ENCODE results near the gene IFNA2. TPM values are rescaled to one million over a fixed set of nuclear protein-coding genes. Genes with fewer than 3 reads are reported as not detected.

IFNA2 gene
- total and polyA plus RNA-seq, 2 of the 4 experiments (the other 2 are of a cell fraction): not detected

DNA sequence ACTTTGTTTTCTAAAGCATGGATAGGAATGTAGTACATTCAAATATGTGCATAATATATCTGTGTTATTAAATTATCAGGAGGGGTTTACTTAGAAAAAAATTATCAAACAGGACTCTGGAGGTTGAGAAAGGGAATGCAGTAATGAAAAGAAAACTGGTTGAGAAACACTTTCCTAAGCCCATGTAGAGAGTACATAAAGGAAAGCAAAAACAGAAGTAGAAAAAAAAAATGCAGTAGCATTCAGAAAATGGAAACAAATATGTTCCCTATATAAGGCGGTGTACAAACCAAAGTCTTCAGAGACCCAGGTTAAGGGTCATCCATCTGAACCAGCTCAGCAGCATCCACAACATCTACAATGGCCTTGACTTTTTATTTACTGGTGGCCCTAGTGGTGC is 23.6 kb upstream of the IFNA2 start, which contains the start of gene IFNA8:
TSS of gene IFNA8 (plus strand) at position 301 of the 400 bp plus-strand sequence. CDS start at position 361, 60 bp downstream.
- Histone ChIP-seq H2AK5ac (ENCODE audit: low read depth, low read length) (no peak within 1 kb of the TSS), H3K4me1 (ENCODE audit: control insufficient read depth, insufficient read depth, low read length) (no peaks in the 10 kb centered on the region), H3K4ac (ENCODE audit: low read depth, low read length) (no peak within 1 kb of the TSS), H4K5ac (ENCODE audit: low read depth, low read length) (no peak within 1 kb of the TSS), H3K14ac (replicated peaks; ENCODE audit: low read depth, low read length) (no peak within 1 kb of the TSS), H4K8ac (ENCODE audit: low read depth in 2 of 2, low read length in 2 of 2) (no peak within 1 kb of the TSS), H3K27ac (ENCODE audit: insufficient read depth, low read length) (no peak within 1 kb of the TSS), H2BK15ac (ENCODE audit: low read depth, low read length) (no peak within 1 kb of the TSS), H4K20me1 (ENCODE audit: insufficient read depth, low read length) (no peaks in the 10 kb centered on the region), H2BK20ac (ENCODE audit: low read depth, low read length) (no peak within 1 kb of the TSS), H2AFZ (replicated peaks; ENCODE audit: low read length, poor library complexity) (no peak within 1 kb of the TSS), H3K9ac (ENCODE audit: low read depth, low read length) (no peak within 1 kb of the TSS), H3K56ac (ENCODE audit: extremely low read depth, insufficient read depth, low read length) (no peak within 1 kb of the TSS), H3K23ac (ENCODE audit: low read depth, low read length) (no peak within 1 kb of the TSS), H3K18ac (ENCODE audit: low read depth, low read length) (no peak within 1 kb of the TSS), H2BK120ac (ENCODE audit: low read depth, low read length) (no peak within 1 kb of the TSS), H3K79me1 (ENCODE audit: low read depth in 1 of 2, low read length in 2 of 2) (no peaks in the 10 kb centered on the region), H2BK5ac (ENCODE audit: low read depth, low read length, poor library complexity, severe bottlenecking) (no peak within 1 kb of the TSS), H3K4me2 (ENCODE audit: low read depth, low read length) (no peak within 1 kb of the TSS), H3K4me3 (ENCODE audit: insufficient read depth, low read depth, low read length) (no peak within 1 kb of the TSS), H4K91ac (ENCODE audit: insufficient read depth, low read depth, low read length) (no peak within 1 kb of the TSS), H3K36me3 (ENCODE audit: control insufficient read depth, insufficient read depth, low read length) (no peaks in the 10 kb centered on the region), H2AK9ac (replicated peaks; ENCODE audit: low read depth, low read length, poor library complexity) (no peak within 1 kb of the TSS), H3K9me3 (ENCODE audit: control insufficient read depth, insufficient read depth, low read length) (no peaks in the 10 kb centered on the region), H3K27me3 (ENCODE audit: control insufficient read depth, insufficient read depth, low read length) (peaks cover 26% of the 10 kb centered on the region), H3K9me1 (ENCODE audit: insufficient read depth, low read length) (no peaks in the 10 kb centered on the region)
- intact Hi-C loops (cut with micrococcal nuclease) (no loop called here), dilution Hi-C loops (cut with HindIII; ENCODE audit: low sequenced_read_pairs, unreplicated experiment) (no loop called here), in situ Hi-C loops (cut with MboI; ENCODE audit: low sequenced_read_pairs) (no loop called here)
- no CpG with 5 or more reads among the region's 1 CpG for WGBS, 2 experiments (ENCODE audit: extremely low coverage in 2 of 2, insufficient read length in 1 of 2)
- ATAC-seq (ENCODE audit: low read depth): no peak
- no TSS peak for BruUV-seq (replicated peaks)
- TF ChIP-seq CHD1 (IDR thresholded peaks at IDR 0.05; ENCODE audit: low read depth, low read length) (no peak), RCOR1 (IDR thresholded peaks at IDR 0.05; ENCODE audit: insufficient replicate concordance, low read length) (no peak), RFX5 (IDR thresholded peaks at IDR 0.05; ENCODE audit: low read depth, low read length) (no peak), MXI1 (IDR thresholded peaks at IDR 0.05; ENCODE audit: borderline replicate concordance, low read depth, low read length) (no peak), MAFK (IDR thresholded peaks at IDR 0.05; ENCODE audit: low read depth, low read length) (no peak), FOS (IDR thresholded peaks at IDR 0.05; ENCODE audit: low read depth, low read length) (no peak), BHLHE40 (IDR thresholded peaks at IDR 0.05; ENCODE audit: low read depth, low read length) (no peak)
- TF ChIP-seq, protein P1, sequence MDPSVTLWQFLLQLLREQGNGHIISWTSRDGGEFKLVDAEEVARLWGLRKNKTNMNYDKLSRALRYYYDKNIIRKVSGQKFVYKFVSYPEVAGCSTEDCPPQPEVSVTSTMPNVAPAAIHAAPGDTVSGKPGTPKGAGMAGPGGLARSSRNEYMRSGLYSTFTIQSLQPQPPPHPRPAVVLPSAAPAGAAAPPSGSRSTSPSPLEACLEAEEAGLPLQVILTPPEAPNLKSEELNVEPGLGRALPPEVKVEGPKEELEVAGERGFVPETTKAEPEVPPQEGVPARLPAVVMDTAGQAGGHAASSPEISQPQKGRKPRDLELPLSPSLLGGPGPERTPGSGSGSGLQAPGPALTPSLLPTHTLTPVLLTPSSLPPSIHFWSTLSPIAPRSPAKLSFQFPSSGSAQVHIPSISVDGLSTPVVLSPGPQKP (IDR thresholded peaks at IDR 0.05; ENCODE audit: borderline replicate concordance, low read depth, low read length): no peak
- CTCF ChIA-PET: interaction anchor here (1.8 kb wide), 1 partner anchor 13 kb away, joined by 10 read pairs; no protein-coding TSS in a partner anchor
- DNase-seq: no peak
- POLR2A ChIA-PET (ENCODE audit: unreplicated experiment): no interaction called here
